HCT116 (cell line): ENCODE results near the gene ANKS1A. TPM values are rescaled to one million over a fixed set of nuclear protein-coding genes. Genes with fewer than 3 reads are reported as not detected.

Experiments used
- ATAC-seq: fragments of 200-7000 bp; cut with Tn5 transposase; 2 replicates; pipeline ENCODE4 v1.9.1; 2020; ENCODE audit warnings: mild to moderate bottlenecking, moderate library complexity
- BruUV-seq: library from RNA; stranded (reverse); fragments of 400-500 nt; replicated peaks from 2 replicates; lab custom pipeline; 2021; lab: Mats Ljungman, UMichigan
- CTCF ChIA-PET: fragments of 300-600 bp; sonication (Branson Sonifier 250); formaldehyde crosslinking; loops from one replicate; lab custom pipeline; 2021; ENCODE audit warnings: antibody characterized with exemption; lab: Charles Lee
- POLR2A ChIA-PET: fragments of 300-600, 350-600 bp; sonication (Branson Sonifier 250); formaldehyde crosslinking; loops from one replicate; lab custom pipeline; 2021; ENCODE audit warnings: antibody characterized with exemption; lab: Charles Lee
- RAD21 ChIA-PET, 2 experiments: fragments of 300-600 bp; sonication (Branson Sonifier 250); formaldehyde crosslinking; loops; one replicate each; lab custom pipeline; 2023; ENCODE audit warnings: low total read pairs in 2 of 2; ENCODE audit not compliant: uncharacterized antibody in 2 of 2, unreplicated experiment in 2 of 2, low non-redundant PET in 1 of 2; lab: Charles Lee
- DNase-seq: peaks from one replicate; pipeline ENCODE4 v3.0.0-alpha.2; 2010; ENCODE audit warnings: low read depth, low spot score
- H2AFZ ChIP-seq: fragments of 200-600 bp; shearing (Covaris generic), sonication (generic); 2 replicates; pipeline ENCODE4 v1.6.1; 2017; ENCODE audit warnings: low read depth, mixed run types, mixed read lengths, antibody characterized with exemption, low read length; ENCODE audit not compliant: poor library complexity, severe bottlenecking
- H3K27ac ChIP-seq: 2 replicates; pipeline ENCODE4 v1.5.1; 2012; ENCODE audit warnings: low read depth, low read length
- H3K27me3 ChIP-seq: fragments of 200-600 bp; sonication (generic); 2 replicates; pipeline ENCODE4 v1.6.1; 2016; ENCODE audit warnings: mixed run types, low read length, mixed read lengths; ENCODE audit not compliant: insufficient read depth
- H3K36me3 ChIP-seq, 2 experiments: fragments of 200-500 bp in 1 of 2; fragments of 200-600 bp in 1 of 2; sonication (Bioruptor generic) in 1 of 2; sonication (generic) in 1 of 2; 2 replicates each; pipeline versions ENCODE4 v1.5.1 to v1.6.1; 2014 to 2016; ENCODE audit warnings: low read length in 2 of 2, inconsistent platforms in 1 of 2, mixed read lengths in 1 of 2, mixed run types in 1 of 2; ENCODE audit not compliant: insufficient read depth in 2 of 2, control insufficient read depth in 1 of 2
- H3K4me1 ChIP-seq, 2 experiments: fragments of 200-600 bp in 1 of 2; sonication (generic) in 1 of 2; 2 replicates each; pipeline versions ENCODE4 v1.5.1 to v1.6.1; 2012 to 2017; ENCODE audit warnings: low read length in 2 of 2, inconsistent platforms in 1 of 2, mild to moderate bottlenecking in 1 of 2, mixed read lengths in 1 of 2, mixed run types in 1 of 2, moderate library complexity in 1 of 2; ENCODE audit not compliant: insufficient read depth in 2 of 2, control insufficient read depth in 1 of 2
- H3K4me2 ChIP-seq: fragments of 200-600 bp; sonication (generic); 2 replicates; pipeline ENCODE4 v1.6.1; 2017; ENCODE audit warnings: mixed run types, low read length, mixed read lengths
- H3K4me3 ChIP-seq, 2 experiments: fragments of 200-600 bp in 1 of 2; sonication (generic) in 1 of 2; replicated peaks in 1 of 2; 2 replicates each; pipeline ENCODE4 v1.5.1; 2011 to 2016; ENCODE audit warnings: low read length in 2 of 2, control low read depth in 1 of 2, low read depth in 1 of 2, mild to moderate bottlenecking in 1 of 2, mixed read lengths in 1 of 2, mixed run types in 1 of 2
- H3K79me2 ChIP-seq: fragments of 200-600 bp; sonication (generic); 2 replicates; pipeline ENCODE4 v1.6.1; 2017; ENCODE audit warnings: mild to moderate bottlenecking, mixed run types, low read length, moderate library complexity, mixed read lengths; ENCODE audit not compliant: insufficient read depth
- H3K9ac ChIP-seq: fragments of 200-600 bp; sonication (generic); 2 replicates; pipeline ENCODE4 v1.6.1; 2016; ENCODE audit warnings: low read length, mixed read lengths
- H3K9me2 ChIP-seq: fragments of 200-600 bp; sonication (generic), shearing (Covaris generic); 2 replicates; pipeline ENCODE4 v1.6.1; 2017; ENCODE audit warnings: mixed run types, mild to moderate bottlenecking, moderate library complexity; ENCODE audit not compliant: insufficient read depth
- H3K9me3 ChIP-seq, 2 experiments: fragments of 200-500 bp in 1 of 2; fragments of 200-600 bp in 1 of 2; sonication (Bioruptor generic) in 1 of 2; sonication (generic) in 1 of 2; 2 replicates each; pipeline ENCODE4 v1.6.1; 2014 to 2017; ENCODE audit warnings: low read length in 2 of 2, mixed read lengths in 2 of 2, inconsistent platforms in 1 of 2, low read depth in 1 of 2, mild to moderate bottlenecking in 1 of 2, mixed run types in 1 of 2, moderate library complexity in 1 of 2; ENCODE audit not compliant: control insufficient read depth in 1 of 2, insufficient read depth in 1 of 2
- H4K20me1 ChIP-seq: fragments of 200-600 bp; sonication (generic), shearing (Covaris generic); 2 replicates; pipeline ENCODE4 v1.6.1; 2017; ENCODE audit warnings: mixed run types, mild to moderate bottlenecking, moderate library complexity; ENCODE audit not compliant: insufficient read depth
- CEBPB ChIP-seq: IDR thresholded peaks from 2 replicates; pipeline ENCODE4 v1.6.1; 2012; ENCODE audit warnings: low read depth
- EGR1 ChIP-seq: IDR thresholded peaks from 2 replicates; pipeline ENCODE4 v1.6.1; 2012; ENCODE audit warnings: low read depth
- ELF1 ChIP-seq: IDR thresholded peaks from 2 replicates; pipeline ENCODE4 v1.6.1; 2012; ENCODE audit warnings: low read depth, borderline replicate concordance
- EZH2 ChIP-seq: fragments of 200-600 bp; sonication (generic); IDR thresholded peaks from 2 replicates; pipeline ENCODE4 v1.6.1; 2017; ENCODE audit warnings: antibody characterized with exemption, mixed run types
- FOSL1 ChIP-seq: IDR thresholded peaks from 2 replicates; pipeline ENCODE4 v1.6.1; 2012; ENCODE audit warnings: low read depth
- JUND ChIP-seq: IDR thresholded peaks from 2 replicates; pipeline ENCODE4 v1.6.1; 2012
- POLR2A ChIP-seq: IDR thresholded peaks from 2 replicates; pipeline ENCODE4 v1.7.0; 2011; ENCODE audit warnings: borderline replicate concordance; ENCODE audit not compliant: insufficient read depth, insufficient read length; ENCODE audit errors: extremely low read depth
- POLR2AphosphoS5 ChIP-seq: IDR thresholded peaks from 2 replicates; pipeline ENCODE4 v1.6.1; 2011; ENCODE audit warnings: mild to moderate bottlenecking, low read depth, low read length, moderate library complexity
- SIN3A ChIP-seq: IDR thresholded peaks from 2 replicates; pipeline ENCODE4 v1.6.1; 2012; ENCODE audit warnings: low read depth
- SRF ChIP-seq: IDR thresholded peaks from 2 replicates; pipeline ENCODE4 v1.6.1; 2012; ENCODE audit warnings: low read depth
- YY1 ChIP-seq: IDR thresholded peaks from 2 replicates; pipeline ENCODE4 v1.6.1; 2011; ENCODE audit warnings: low read length, low read depth, moderate library complexity, mild to moderate bottlenecking; ENCODE audit not compliant: insufficient replicate concordance; ENCODE audit errors: extremely low read depth
- ZNF274 ChIP-seq: fragments of 200-500 bp; sonication (Bioruptor generic); IDR thresholded peaks from 2 replicates; pipeline ENCODE4 v1.6.1; 2014; ENCODE audit warnings: mild to moderate bottlenecking, low read depth, low read length, inconsistent platforms
- intact Hi-C: fragments of 100-400 bp; cut with micrococcal nuclease; formaldehyde crosslinking; loops from 2 replicates; pipeline ENCODE4 v1.10.0; 2022
- total RNA-seq: library from RNA; stranded (reverse); gene quantifications from one replicate; pipeline ENCODE4 v1.2.1, GENCODE V29; 2021; ENCODE audit not compliant: unreplicated experiment
- TF ChIP-seq, protein P1 (sequence below): IDR thresholded peaks from 2 replicates; pipeline ENCODE4 v1.6.1; 2012
- TF ChIP-seq, protein P2 (sequence below): IDR thresholded peaks from 2 replicates; pipeline ENCODE4 v1.6.1; 2012
- TF ChIP-seq, protein P3 (sequence below): IDR thresholded peaks from 2 replicates; pipeline ENCODE4 v1.6.1; 2011; ENCODE audit warnings: mild to moderate bottlenecking, low read length, moderate library complexity; ENCODE audit not compliant: insufficient replicate concordance; ENCODE audit errors: extremely low read depth
- TF ChIP-seq, protein P4 (sequence below), 3 experiments: fragments of 200-600 bp in 1 of 3; sonication (generic) in 1 of 3; IDR thresholded peaks in 2 of 3; conservative IDR thresholded peaks in 1 of 3; 2 replicates each; pipeline ENCODE4 v1.5.1; 2012 to 2017; ENCODE audit warnings: low read depth in 2 of 3, low read length in 2 of 3, antibody characterized with exemption in 1 of 3, borderline replicate concordance in 1 of 3, control low read depth in 1 of 3, mild to moderate bottlenecking in 1 of 3, mixed read lengths in 1 of 3, mixed run types in 1 of 3, moderate library complexity in 1 of 3; ENCODE audit not compliant: insufficient read depth in 1 of 3

The ANKS1A gene
- total RNA-seq, 1 experiment from 2014 or later = 20.6 TPM

DNA sequence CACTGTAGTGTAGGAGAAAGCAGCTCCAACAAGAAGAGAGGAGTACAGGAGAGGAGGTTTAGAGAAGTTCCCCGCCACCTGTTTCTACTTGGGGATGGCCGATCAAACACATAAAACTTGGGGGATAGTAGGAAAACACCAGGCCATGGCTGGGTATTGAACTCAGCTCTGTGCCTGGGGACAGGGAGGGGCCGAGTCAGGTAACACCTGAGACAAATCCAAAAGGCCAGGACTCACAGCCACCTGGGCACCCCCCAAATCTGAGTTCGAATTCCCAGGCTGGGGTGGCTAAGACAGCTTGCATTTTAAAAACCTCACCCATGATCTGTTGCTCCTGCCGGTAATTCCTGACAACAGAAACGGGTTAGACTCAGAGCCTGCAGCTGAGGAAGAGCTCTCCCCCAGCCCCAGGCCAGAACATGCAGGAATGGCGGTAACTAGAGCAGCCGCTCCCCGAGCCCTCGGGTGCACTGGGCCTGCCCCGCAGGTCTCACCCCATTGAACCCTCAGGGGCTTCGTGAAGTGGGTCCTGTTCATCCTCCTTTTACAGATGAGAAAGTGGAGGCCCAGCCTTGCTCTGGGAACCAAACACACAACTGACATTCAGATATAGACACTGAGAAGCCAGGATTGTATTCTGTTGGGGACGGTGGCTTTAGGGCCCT lies 191.1 kb downstream of the ANKS1A start:
- Histone ChIP-seq H3K27me3 (no peaks in the 10 kb centered on the region), H3K9me2 (no peaks in the 10 kb centered on the region), H3K79me2 (no peaks in the 10 kb centered on the region), H4K20me1 (no peaks in the 10 kb centered on the region), H3K4me2 (no peak overlapping the region), H3K4me1 (no peaks in the 10 kb centered on the region), H2AFZ (no peak overlapping the region), H3K9ac (no peak overlapping the region), H3K9me3 (no peaks in the 10 kb centered on the region), H3K27ac (no peak overlapping the region), H3K4me3 (no peak overlapping the region), H3K36me3 (peaks cover 0 to 2% of the 10 kb centered on the region in 2 experiments; a peak in 1 of 4 replicates)
- TF ChIP-seq CEBPB = no peak
- TF ChIP-seq, protein P1, sequence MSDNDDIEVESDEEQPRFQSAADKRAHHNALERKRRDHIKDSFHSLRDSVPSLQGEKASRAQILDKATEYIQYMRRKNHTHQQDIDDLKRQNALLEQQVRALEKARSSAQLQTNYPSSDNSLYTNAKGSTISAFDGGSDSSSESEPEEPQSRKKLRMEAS = no peak
- TF ChIP-seq, protein P2, sequence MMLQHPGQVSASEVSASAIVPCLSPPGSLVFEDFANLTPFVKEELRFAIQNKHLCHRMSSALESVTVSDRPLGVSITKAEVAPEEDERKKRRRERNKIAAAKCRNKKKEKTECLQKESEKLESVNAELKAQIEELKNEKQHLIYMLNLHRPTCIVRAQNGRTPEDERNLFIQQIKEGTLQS = no peak
- no peak for TF ChIP-seq FOSL1
- TF ChIP-seq SRF = no peak
- no peak for TF ChIP-seq ZNF274
- TF ChIP-seq POLR2A = no peak
- TF ChIP-seq ELF1 = no peak
- TF ChIP-seq SIN3A = no peak
- TF ChIP-seq POLR2AphosphoS5 = no peak
- TF ChIP-seq, protein P3, sequence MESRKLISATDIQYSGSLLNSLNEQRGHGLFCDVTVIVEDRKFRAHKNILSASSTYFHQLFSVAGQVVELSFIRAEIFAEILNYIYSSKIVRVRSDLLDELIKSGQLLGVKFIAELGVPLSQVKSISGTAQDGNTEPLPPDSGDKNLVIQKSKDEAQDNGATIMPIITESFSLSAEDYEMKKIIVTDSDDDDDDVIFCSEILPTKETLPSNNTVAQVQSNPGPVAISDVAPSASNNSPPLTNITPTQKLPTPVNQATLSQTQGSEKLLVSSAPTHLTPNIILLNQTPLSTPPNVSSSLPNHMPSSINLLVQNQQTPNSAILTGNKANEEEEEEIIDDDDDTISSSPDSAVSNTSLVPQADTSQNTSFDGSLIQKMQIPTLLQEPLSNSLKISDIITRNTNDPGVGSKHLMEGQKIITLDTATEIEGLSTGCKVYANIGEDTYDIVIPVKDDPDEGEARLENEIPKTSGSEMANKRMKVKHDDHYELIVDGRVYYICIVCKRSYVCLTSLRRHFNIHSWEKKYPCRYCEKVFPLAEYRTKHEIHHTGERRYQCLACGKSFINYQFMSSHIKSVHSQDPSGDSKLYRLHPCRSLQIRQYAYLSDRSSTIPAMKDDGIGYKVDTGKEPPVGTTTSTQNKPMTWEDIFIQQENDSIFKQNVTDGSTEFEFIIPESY = no peak
- TF ChIP-seq, protein P4, sequence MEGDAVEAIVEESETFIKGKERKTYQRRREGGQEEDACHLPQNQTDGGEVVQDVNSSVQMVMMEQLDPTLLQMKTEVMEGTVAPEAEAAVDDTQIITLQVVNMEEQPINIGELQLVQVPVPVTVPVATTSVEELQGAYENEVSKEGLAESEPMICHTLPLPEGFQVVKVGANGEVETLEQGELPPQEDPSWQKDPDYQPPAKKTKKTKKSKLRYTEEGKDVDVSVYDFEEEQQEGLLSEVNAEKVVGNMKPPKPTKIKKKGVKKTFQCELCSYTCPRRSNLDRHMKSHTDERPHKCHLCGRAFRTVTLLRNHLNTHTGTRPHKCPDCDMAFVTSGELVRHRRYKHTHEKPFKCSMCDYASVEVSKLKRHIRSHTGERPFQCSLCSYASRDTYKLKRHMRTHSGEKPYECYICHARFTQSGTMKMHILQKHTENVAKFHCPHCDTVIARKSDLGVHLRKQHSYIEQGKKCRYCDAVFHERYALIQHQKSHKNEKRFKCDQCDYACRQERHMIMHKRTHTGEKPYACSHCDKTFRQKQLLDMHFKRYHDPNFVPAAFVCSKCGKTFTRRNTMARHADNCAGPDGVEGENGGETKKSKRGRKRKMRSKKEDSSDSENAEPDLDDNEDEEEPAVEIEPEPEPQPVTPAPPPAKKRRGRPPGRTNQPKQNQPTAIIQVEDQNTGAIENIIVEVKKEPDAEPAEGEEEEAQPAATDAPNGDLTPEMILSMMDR (IDR thresholded peaks at IDR 0.05 in 2 of 3, conservative IDR thresholded peaks at IDR 0.05 in 1 of 3; ENCODE audit: borderline replicate concordance in 1 of 3, insufficient read depth in 1 of 3, low read depth in 2 of 3, low read length in 2 of 3) = no peak
- TF ChIP-seq EGR1 = no peak
- no peak for TF ChIP-seq JUND
- TF ChIP-seq YY1 = no peak
- TF ChIP-seq EZH2 = no peak
- RAD21 ChIA-PET = no interaction called here
- POLR2A ChIA-PET = no interaction called here
- ATAC-seq = no peak
- no peak for DNase-seq
- intact Hi-C loops = no loop called here
- BruUV-seq = no TSS peak
- CTCF ChIA-PET = no interaction called here
